Chondrocyte (in vitro differentiated cells): Measurements from ENCODE around the gene ANKRD12. TPM values are rescaled to one million over a fixed set of nuclear protein-coding genes. Genes with fewer than 3 reads are reported as not detected.
A peak's percentile ranks its signal among the peaks of the same experiment; 100 is the strongest.

ENCODE experiments used
- DNase-seq: peaks from one replicate; pipeline ENCODE4 v3.0.0; 2021; ENCODE audit warnings: mixed read lengths, low spot score
- H3K27ac Mint-ChIP-seq: one replicate; pipeline ENCODE4 v1.8.0; 2021; ENCODE audit warnings: mild to moderate bottlenecking, moderate library complexity, mixed read lengths; ENCODE audit not compliant: unreplicated experiment
- H3K27me3 Mint-ChIP-seq: 2 replicates; pipeline ENCODE4 v1.8.0; 2021; ENCODE audit warnings: low read depth, mixed read lengths
- H3K36me3 Mint-ChIP-seq: 2 replicates; pipeline ENCODE4 v1.8.0; 2021; ENCODE audit warnings: low read depth, mixed read lengths
- H3K4me1 Mint-ChIP-seq: 2 replicates; pipeline ENCODE4 v1.8.0; 2021; ENCODE audit warnings: low read depth, mild to moderate bottlenecking, mixed read lengths
- H3K4me3 Mint-ChIP-seq: one replicate; pipeline ENCODE4 v1.8.0; 2021; ENCODE audit warnings: mild to moderate bottlenecking, moderate library complexity, mixed read lengths; ENCODE audit not compliant: unreplicated experiment
- H3K9me3 Mint-ChIP-seq: 2 replicates; pipeline ENCODE4 v1.8.0; 2021; ENCODE audit warnings: low read depth, mixed read lengths
- total RNA-seq: library from RNA; stranded (reverse); gene quantifications from 3 replicates; pipeline ENCODE4 v1.2.1, GENCODE V29; 2021
- TF ChIP-seq, protein P1 (sequence below): fragments of 200-600 bp; sonication (generic); IDR thresholded peaks from 2 replicates; pipeline ENCODE4 v1.5.0; 2021; ENCODE audit warnings: antibody characterized with exemption, mild to moderate bottlenecking, moderate library complexity

Gene ANKRD12
- total RNA-seq, 1 donor from 2014 or later, result 34.0 TPM

- H3K4me3 Mint-ChIP-seq, result no peak overlapping the region
- peaks cover 39% of the 10 kb centered on the region for H3K4me1 Mint-ChIP-seq
- H3K9me3 Mint-ChIP-seq, result no peaks in the 10 kb centered on the region
- no peaks in the 10 kb centered on the region for H3K36me3 Mint-ChIP-seq
- H3K27me3 Mint-ChIP-seq, result no peaks in the 10 kb centered on the region
- TF ChIP-seq, protein P1, sequence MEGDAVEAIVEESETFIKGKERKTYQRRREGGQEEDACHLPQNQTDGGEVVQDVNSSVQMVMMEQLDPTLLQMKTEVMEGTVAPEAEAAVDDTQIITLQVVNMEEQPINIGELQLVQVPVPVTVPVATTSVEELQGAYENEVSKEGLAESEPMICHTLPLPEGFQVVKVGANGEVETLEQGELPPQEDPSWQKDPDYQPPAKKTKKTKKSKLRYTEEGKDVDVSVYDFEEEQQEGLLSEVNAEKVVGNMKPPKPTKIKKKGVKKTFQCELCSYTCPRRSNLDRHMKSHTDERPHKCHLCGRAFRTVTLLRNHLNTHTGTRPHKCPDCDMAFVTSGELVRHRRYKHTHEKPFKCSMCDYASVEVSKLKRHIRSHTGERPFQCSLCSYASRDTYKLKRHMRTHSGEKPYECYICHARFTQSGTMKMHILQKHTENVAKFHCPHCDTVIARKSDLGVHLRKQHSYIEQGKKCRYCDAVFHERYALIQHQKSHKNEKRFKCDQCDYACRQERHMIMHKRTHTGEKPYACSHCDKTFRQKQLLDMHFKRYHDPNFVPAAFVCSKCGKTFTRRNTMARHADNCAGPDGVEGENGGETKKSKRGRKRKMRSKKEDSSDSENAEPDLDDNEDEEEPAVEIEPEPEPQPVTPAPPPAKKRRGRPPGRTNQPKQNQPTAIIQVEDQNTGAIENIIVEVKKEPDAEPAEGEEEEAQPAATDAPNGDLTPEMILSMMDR, result no peak
- DNase-seq, result no peak
- peak overlapping the region; percentile 23 for H3K27ac Mint-ChIP-seq
These were observed 9.6 kb downstream of the ANKRD12 start for GRCh38 chr18:9146224-9146623.

GRCh38 chr18:9147440-9148202, 11.0 kb downstream of the ANKRD12 start:
- peaks cover 29% of the 10 kb centered on the region for H3K4me1 Mint-ChIP-seq

GRCh38 chr18:9148203-9148552, 11.6 kb downstream of the ANKRD12 start:
- H3K9me3 Mint-ChIP-seq, result no peaks in the 10 kb centered on the region
- TF ChIP-seq, protein P1, result peak; percentile 47
- no peak overlapping the region for H3K4me3 Mint-ChIP-seq
- no peaks in the 10 kb centered on the region for H3K36me3 Mint-ChIP-seq
- H3K4me1 Mint-ChIP-seq, result peaks cover 33% of the 10 kb centered on the region
- H3K27ac Mint-ChIP-seq, result no peak overlapping the region
- H3K27me3 Mint-ChIP-seq, result no peaks in the 10 kb centered on the region
- no peak for DNase-seq

More at GRCh38 chr18:9147440-9148202, 11.0 kb downstream of the ANKRD12 start:
- TF ChIP-seq, protein P1, result peak; percentile 92
- DNase-seq, result no peak
- Mint-ChIP-seq H3K36me3 (no peaks in the 10 kb centered on the region), H3K27ac (peak overlapping the region; percentile 23), H3K9me3 (no peaks in the 10 kb centered on the region), H3K27me3 (no peaks in the 10 kb centered on the region), H3K4me3 (no peak overlapping the region)

- DNase-seq, result no peak
- no peaks in the 10 kb centered on the region for H3K9me3 Mint-ChIP-seq
- H3K36me3 Mint-ChIP-seq, result no peaks in the 10 kb centered on the region
- no peak overlapping the region for H3K4me3 Mint-ChIP-seq
- H3K27me3 Mint-ChIP-seq, result no peaks in the 10 kb centered on the region
- TF ChIP-seq, protein P1, result no peak
- no peak overlapping the region for H3K27ac Mint-ChIP-seq
- H3K4me1 Mint-ChIP-seq, result peaks cover 37% of the 10 kb centered on the region
These were observed 13.5 kb downstream of the ANKRD12 start for GRCh38 chr18:9150121-9150520.

DNA sequence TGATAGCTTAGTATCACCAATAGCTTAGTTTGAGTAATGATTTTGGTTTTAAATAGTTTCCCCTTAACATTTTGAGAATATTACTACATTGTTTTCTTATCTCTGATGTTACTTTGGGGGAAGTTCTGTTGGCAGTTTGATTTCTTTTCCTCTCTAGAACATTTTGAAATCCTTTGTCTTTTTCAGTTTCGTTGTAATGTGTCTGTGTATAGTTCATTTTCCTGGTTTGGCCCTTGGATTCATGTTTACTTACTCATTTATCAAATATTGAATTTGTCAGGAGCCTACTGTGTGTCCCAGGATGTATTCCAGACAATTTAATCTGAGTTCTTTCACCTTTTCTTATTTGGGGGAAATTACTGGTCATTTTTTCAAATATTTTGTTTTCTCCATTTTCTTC, 16.7 kb downstream of the ANKRD12 start:
- no peaks in the 10 kb centered on the region for H3K27me3 Mint-ChIP-seq
- no peak overlapping the region for H3K27ac Mint-ChIP-seq
- H3K36me3 Mint-ChIP-seq, result no peaks in the 10 kb centered on the region
- TF ChIP-seq, protein P1, result no peak
- no peak overlapping the region for H3K4me3 Mint-ChIP-seq
- no peaks in the 10 kb centered on the region for H3K9me3 Mint-ChIP-seq
- H3K4me1 Mint-ChIP-seq, result peaks cover 20% of the 10 kb centered on the region
- DNase-seq, result no peak
